ENCODE measurements around the gene AHCYL1. TPM values are rescaled to one million over a fixed set of nuclear protein-coding genes. Genes with fewer than 3 reads are reported as not detected.

AHCYL1 gene
- total RNA-seq, 1 donor from 2014 or later, result 65.5 TPM

GRCh38 chr1:110018396-110018795 is 33.8 kb downstream of the AHCYL1 start:
- no peak overlapping the region for H2AFZ ChIP-seq (replicated peaks)
- no peaks in the 10 kb centered on the region for H3K79me2 ChIP-seq (ENCODE audit: low read depth)
- Mint-ChIP-seq H3K4me1 (no peaks in the 10 kb centered on the region), H3K4me3 (no peak overlapping the region), H3K9me3 (no peaks in the 10 kb centered on the region), H3K27ac (no peak overlapping the region), H3K27me3 (ENCODE audit: insufficient read depth, low read depth) (no peaks in the 10 kb centered on the region), H3K36me3 (peaks cover 44% of the 10 kb centered on the region)
- H3F3A ChIP-seq (ENCODE audit: low read depth), result no peaks in the 10 kb centered on the region
- H3K36me3 ChIP-seq, result peaks cover 30% of the 10 kb centered on the region
- no peak for DNase-seq (ENCODE audit: low spot score)
- no peak overlapping the region for H3K4me3 ChIP-seq
- no peak overlapping the region for H3K27ac ChIP-seq
- no peaks in the 10 kb centered on the region for H4K20me1 ChIP-seq (ENCODE audit: low read depth)
- H3K9ac ChIP-seq, result no peak overlapping the region
- H3K27me3 ChIP-seq, result no peaks in the 10 kb centered on the region
- no peak overlapping the region for H3K4me2 ChIP-seq
- H3K9me3 ChIP-seq (ENCODE audit: low read depth), result no peaks in the 10 kb centered on the region
- TF ChIP-seq EZH2 (IDR thresholded peaks at IDR 0.05), result no peak
- TF ChIP-seq EZH2phosphoT487 (IDR thresholded peaks at IDR 0.05), result no peak
- no peak for TF ChIP-seq CTCF (IDR thresholded peaks at IDR 0.05)
- no peaks in the 10 kb centered on the region for H3K4me1 ChIP-seq

DNA sequence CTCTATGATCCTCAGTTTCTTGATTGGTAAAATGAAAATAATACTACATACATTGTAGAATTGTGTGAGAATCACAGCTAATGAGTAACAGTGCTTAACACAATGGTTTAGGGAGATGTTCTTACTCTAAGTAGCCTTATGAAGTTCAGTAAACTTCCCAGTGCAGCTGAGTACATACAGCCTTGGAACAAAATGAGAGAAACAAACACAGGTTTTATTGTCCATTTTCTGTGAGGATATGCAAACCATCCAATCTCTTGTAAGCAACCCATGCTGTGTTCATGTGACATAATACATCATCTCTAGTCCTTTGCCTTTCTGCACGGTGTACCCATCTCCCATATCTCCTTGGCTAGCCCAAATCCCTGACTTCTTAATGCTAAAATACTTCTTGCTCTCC is 35.2 kb downstream of the AHCYL1 start:
- no peaks in the 10 kb centered on the region for H3K9me3 Mint-ChIP-seq
- H3K27me3 ChIP-seq, result no peaks in the 10 kb centered on the region
- no peak overlapping the region for H3K9ac ChIP-seq
- DNase-seq (ENCODE audit: low spot score), result no peak
- H3K4me3 Mint-ChIP-seq, result no peak overlapping the region
- H3K36me3 ChIP-seq, result peaks cover 30% of the 10 kb centered on the region
- TF ChIP-seq CTCF (IDR thresholded peaks at IDR 0.05), result no peak
- TF ChIP-seq EZH2phosphoT487 (IDR thresholded peaks at IDR 0.05), result no peak
- no peak for TF ChIP-seq EZH2 (IDR thresholded peaks at IDR 0.05)
- no peak overlapping the region for H3K27ac Mint-ChIP-seq
- H4K20me1 ChIP-seq (ENCODE audit: low read depth), result no peaks in the 10 kb centered on the region
- H3F3A ChIP-seq (ENCODE audit: low read depth), result peaks cover 11% of the 10 kb centered on the region
- no peaks in the 10 kb centered on the region for H3K9me3 ChIP-seq (ENCODE audit: low read depth)
- H3K4me3 ChIP-seq, result no peak overlapping the region
- H3K4me1 Mint-ChIP-seq, result no peaks in the 10 kb centered on the region
- peaks cover 45% of the 10 kb centered on the region for H3K36me3 Mint-ChIP-seq
- no peaks in the 10 kb centered on the region for H3K79me2 ChIP-seq (ENCODE audit: low read depth)
- no peaks in the 10 kb centered on the region for H3K27me3 Mint-ChIP-seq (ENCODE audit: insufficient read depth, low read depth)
- no peak overlapping the region for H3K4me2 ChIP-seq
- no peak overlapping the region for H2AFZ ChIP-seq (replicated peaks)
- H3K27ac ChIP-seq, result no peak overlapping the region
- no peaks in the 10 kb centered on the region for H3K4me1 ChIP-seq

DNA sequence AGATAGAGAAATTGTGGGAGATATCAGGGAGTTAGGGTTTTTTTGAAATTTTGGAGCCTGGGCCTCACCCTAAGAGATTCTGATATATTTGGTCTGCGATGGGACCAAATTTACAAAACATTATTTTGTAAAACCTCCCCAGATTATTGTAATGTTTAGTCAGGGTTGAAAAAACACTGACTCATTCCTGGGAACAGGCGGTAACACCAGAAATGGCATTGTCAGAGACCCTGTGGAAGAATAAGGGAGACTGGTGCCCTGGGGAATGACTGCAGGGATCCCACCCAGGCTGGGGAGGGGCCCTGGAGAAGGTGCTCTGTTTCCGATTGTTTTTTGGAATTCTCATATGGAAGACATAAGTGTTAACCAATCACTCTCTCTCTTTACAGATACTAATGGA is 36.7 kb downstream of the AHCYL1 start:
- peaks cover 40% of the 10 kb centered on the region for H3K36me3 Mint-ChIP-seq
- no peak overlapping the region for H2AFZ ChIP-seq (replicated peaks)
- no peak overlapping the region for H3K4me3 Mint-ChIP-seq
- no peak overlapping the region for H3K4me2 ChIP-seq
- H3K27ac ChIP-seq, result no peak overlapping the region
- H3K9me3 ChIP-seq (ENCODE audit: low read depth), result no peaks in the 10 kb centered on the region
- H3F3A ChIP-seq (ENCODE audit: low read depth), result peaks cover 15% of the 10 kb centered on the region
- no peak overlapping the region for H3K9ac ChIP-seq
- H3K27me3 Mint-ChIP-seq (ENCODE audit: insufficient read depth, low read depth), result no peaks in the 10 kb centered on the region
- no peaks in the 10 kb centered on the region for H3K4me1 Mint-ChIP-seq
- peaks cover 25% of the 10 kb centered on the region for H3K36me3 ChIP-seq
- no peaks in the 10 kb centered on the region for H3K9me3 Mint-ChIP-seq
- no peak for TF ChIP-seq CTCF (IDR thresholded peaks at IDR 0.05)
- TF ChIP-seq EZH2 (IDR thresholded peaks at IDR 0.05), result no peak
- no peak for TF ChIP-seq EZH2phosphoT487 (IDR thresholded peaks at IDR 0.05)
- H3K27ac Mint-ChIP-seq, result no peak overlapping the region
- H3K27me3 ChIP-seq, result no peaks in the 10 kb centered on the region
- DNase-seq (ENCODE audit: low spot score), result no peak
- no peak overlapping the region for H3K4me3 ChIP-seq
- H3K4me1 ChIP-seq, result no peaks in the 10 kb centered on the region
- no peaks in the 10 kb centered on the region for H4K20me1 ChIP-seq (ENCODE audit: low read depth)
- no peaks in the 10 kb centered on the region for H3K79me2 ChIP-seq (ENCODE audit: low read depth)

Data from neural progenitor cell (in vitro differentiated cells).